GM12864 (cell line): ENCODE measurements around the gene TMEM260.

ENCODE experiments used
- DNase-seq: peaks from one replicate; pipeline ENCODE4 v3.0.0-alpha.2; 2011; ENCODE audit warnings: low read depth
- H3K4me3 ChIP-seq: 2 replicates; pipeline ENCODE4 v1.5.1; 2011; ENCODE audit warnings: mild to moderate bottlenecking, low read depth, low read length, control low read depth
- CTCF ChIP-seq: IDR thresholded peaks from 2 replicates; pipeline ENCODE4 v1.5.1; 2011; ENCODE audit warnings: low read depth, mild to moderate bottlenecking, moderate library complexity, low read length, control low read depth, inconsistent platforms; ENCODE audit errors: missing control alignments

TMEM260 gene

GRCh38 chr14:56633544-56633943 lies 53.9 kb downstream of the TMEM260 start:
- DNase-seq, result no peak
- no peak for TF ChIP-seq CTCF
- no peak overlapping the region for H3K4me3 ChIP-seq

GRCh38 chr14:56635041-56635440 lies 55.4 kb downstream of the TMEM260 start:
- no peak for TF ChIP-seq CTCF
- no peak for DNase-seq
- H3K4me3 ChIP-seq, result no peak overlapping the region

GRCh38 chr14:56647493-56647892 lies 67.9 kb downstream of the TMEM260 start:
- no peak for TF ChIP-seq CTCF
- no peak for DNase-seq
- H3K4me3 ChIP-seq, result no peak overlapping the region

GRCh38 chr14:56648508-56649301 lies 69.1 kb downstream of the TMEM260 start:
- no peak for DNase-seq
- no peak overlapping the region for H3K4me3 ChIP-seq
- no peak for TF ChIP-seq CTCF

- H3K4me3 ChIP-seq, result no peak overlapping the region
- DNase-seq, result no peak
- TF ChIP-seq CTCF, result no peak
Observed at GRCh38 chr14:56649382-56649781, 69.8 kb downstream of the TMEM260 start.

GRCh38 chr14:56650048-56650447 lies 70.5 kb downstream of the TMEM260 start:
- no peak for TF ChIP-seq CTCF
- DNase-seq, result no peak
- no peak overlapping the region for H3K4me3 ChIP-seq

GRCh38 chr14:56650979-56651378 lies 71.4 kb downstream of the TMEM260 start:
- H3K4me3 ChIP-seq, result no peak overlapping the region
- no peak for TF ChIP-seq CTCF
- no peak for DNase-seq
